NCI-H1105 (cell line): ENCODE measurements around the gene HACL1.

Source experiments
- DNase-seq: peaks from one replicate; lab custom pipeline; 2025; lab: John Stamatoyannopoulos, UW

Gene HACL1

GRCh38 chr3:15601399-15602145 lies at the start of gene HACL1, which contains the start of gene BTD:
Gene HACL1, minus strand, starts transcription at chr3:15601569. Its CDS starts 106 bp downstream, at chr3:15601463.
Gene BTD, plus strand, starts transcription at chr3:15601745. Its CDS starts 33,695 bp downstream, at chr3:15635440.
- DNase-seq = no peak

DNA sequence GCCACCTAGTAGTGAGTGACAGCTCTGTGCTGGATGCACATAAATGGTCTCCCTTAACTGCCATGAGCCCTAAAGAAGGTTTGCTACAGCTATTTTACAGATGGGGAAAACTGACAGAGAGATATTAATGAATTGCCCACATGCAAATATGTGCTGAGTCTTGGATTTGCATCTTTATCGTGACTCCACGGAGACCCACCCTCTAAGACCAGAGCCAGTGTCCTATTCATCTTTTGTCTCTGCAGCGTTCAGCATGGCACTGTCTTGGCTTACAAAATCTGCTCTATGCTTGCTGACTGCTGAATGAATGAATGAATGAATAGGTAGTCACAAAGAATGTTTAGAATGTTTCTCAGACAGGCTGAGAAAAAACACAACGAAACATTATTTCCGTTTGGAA lies 48.5 kb upstream of the HACL1 start:
- DNase-seq = no peak

- DNase-seq = no peak
Observed at GRCh38 chr3:15649341-15649740, 48.0 kb upstream of the HACL1 start.

DNA sequence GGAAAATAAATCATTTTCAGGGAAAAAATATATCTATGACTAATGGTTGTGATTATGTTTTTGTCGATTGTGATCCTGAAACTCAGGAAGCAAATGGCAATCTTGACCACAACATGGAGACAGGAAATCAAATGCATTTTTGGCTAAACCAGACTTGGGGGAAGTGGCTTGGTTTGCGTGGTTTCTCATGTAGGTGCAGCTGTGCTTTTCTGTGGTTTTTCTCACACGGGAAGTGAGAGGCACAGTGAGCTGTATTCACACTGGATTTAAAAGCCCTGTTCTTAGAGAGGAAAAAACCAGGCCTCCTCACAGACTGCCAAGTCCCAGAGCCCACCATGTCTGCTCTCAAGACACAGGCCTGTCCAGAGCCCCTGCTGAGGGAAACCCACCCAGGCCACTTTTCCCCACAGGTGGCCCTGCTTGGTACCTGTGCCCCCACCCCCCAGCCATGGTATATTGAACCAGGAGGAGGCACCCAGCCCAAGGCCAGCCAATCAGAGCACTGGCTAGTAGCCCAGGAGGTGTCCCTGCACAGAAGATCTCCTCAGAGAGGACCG lies 46.3 kb upstream of the HACL1 start:
- no peak for DNase-seq

GRCh38 chr3:15646851-15647511 lies 45.6 kb upstream of the HACL1 start:
- DNase-seq = no peak

DNA sequence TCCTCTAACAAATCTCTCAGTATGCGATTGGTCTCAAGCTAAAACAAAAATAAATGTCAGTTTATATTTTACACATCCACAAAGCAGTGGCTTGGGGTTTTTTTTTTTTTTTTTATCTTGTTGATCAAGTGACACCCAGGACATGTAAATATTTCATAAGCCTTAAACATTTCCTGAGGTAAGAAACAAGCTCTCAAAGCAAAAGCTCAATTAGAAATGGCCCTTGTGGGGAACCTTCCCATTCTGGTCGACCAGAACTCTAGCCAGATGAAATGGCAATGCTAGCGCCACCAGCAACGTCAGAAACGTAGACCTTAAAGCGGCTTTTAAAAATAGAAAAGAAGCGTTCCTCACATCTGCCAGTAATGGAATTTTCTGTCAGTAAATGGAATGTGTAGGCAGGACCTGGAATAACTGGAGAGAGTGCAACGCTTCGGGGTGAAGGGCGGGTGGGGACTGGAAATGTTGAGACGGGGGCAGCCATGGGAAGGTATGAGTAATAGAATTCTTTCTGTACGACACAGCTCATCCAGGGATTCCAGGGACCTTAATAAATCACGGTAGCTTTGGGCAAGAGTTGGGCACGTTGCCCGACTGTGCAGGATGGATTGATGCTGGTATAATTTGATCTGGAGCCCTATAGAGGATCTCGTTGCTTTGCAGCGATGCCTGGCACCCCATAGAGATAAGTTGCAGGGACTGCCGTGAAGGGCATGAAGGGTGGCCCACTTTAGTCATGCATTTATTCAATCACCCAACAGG lies 44.6 kb upstream of the HACL1 start:
- no peak for DNase-seq

GRCh38 chr3:15645246-15645645 lies 43.9 kb upstream of the HACL1 start:
- no peak for DNase-seq

DNA sequence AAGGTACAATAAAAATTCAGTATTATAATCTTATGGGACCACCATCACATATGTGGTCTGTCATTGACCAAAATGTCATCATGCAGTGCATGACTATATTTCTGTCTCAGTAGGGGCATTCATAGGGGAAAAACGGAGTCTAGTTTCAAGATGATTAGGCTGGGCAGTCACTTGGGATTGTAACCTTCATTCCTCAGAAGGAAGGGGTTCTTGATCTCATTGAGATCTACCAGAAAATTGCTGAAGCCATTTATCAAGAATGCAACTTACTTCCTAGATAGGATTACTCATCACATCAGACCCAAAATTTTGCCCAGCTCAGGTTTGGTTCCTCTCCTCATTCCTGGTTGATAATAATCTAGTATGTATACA lies 37.5 kb upstream of the HACL1 start:
- no peak for DNase-seq

DNA sequence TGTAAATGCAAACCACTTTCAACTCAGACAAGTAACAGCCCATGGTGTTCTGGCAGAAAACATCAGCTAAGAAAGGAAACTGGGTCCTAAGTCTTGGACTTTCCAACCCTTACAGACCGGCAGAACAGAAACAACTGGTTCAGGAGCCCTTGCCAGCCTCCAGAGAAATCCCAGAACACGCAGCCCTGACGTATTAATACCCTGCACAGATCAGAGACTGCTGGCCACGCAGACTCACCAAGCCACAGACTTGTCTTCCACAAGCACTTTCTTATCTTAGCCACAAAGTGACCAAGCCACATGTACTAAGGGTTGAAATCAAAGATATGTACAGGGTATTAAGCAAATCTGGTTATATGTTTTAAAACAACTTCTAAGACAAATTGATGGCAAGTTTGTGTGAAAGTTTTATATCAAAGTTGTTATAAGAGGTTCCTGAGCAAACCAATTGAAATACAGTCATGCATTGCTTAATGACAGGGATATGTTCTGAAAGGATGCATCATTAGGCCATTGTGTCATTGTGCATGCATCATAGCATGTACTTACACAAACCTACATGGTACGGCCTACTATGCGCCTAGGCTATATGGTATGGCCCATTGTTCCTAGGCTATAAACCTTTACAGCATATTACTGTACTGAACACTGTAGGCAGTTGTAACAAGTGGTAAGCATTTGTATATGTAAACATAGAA lies 37.0 kb upstream of the HACL1 start:
- no peak for DNase-seq

DNA sequence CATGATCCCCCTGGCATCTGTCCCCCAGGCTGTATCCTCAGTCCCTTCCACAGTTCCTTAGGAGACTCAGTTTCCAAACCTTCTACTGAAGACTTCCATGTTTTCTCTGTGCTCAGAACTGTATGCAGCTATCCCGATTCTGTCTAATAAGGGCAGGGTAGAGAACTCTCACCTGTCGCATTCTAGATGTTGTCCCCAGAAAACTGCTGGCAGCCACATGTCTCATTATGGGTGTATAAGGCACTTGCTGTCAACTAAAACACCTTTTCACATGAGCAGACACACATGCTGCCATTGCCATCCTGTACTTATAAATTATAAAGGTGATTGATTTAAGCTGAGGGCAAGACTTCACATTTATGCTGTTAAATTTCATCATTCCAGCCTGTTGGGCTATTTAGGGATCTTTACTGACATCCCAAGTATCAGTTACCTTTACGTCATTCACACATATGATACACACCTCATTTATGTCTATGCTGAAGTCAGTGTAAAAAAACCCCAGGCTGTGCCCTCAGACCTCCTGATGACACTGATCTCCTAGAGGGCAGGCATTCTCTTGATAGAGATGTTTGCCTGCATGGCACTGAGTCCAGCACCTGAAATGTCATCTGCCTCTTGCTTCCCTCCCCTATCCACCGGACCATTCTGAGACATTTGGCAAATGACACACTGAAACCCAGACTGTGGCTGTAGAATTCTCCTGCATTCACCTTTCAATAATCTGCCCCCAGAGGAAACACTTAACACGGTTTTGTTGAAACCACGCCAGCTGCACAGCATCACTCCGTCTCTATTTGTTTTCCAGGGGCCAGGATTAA lies 36.0 kb upstream of the HACL1 start:
- no peak for DNase-seq

GRCh38 chr3:15636028-15636709 lies 34.8 kb upstream of the HACL1 start:
- DNase-seq = no peak

DNA sequence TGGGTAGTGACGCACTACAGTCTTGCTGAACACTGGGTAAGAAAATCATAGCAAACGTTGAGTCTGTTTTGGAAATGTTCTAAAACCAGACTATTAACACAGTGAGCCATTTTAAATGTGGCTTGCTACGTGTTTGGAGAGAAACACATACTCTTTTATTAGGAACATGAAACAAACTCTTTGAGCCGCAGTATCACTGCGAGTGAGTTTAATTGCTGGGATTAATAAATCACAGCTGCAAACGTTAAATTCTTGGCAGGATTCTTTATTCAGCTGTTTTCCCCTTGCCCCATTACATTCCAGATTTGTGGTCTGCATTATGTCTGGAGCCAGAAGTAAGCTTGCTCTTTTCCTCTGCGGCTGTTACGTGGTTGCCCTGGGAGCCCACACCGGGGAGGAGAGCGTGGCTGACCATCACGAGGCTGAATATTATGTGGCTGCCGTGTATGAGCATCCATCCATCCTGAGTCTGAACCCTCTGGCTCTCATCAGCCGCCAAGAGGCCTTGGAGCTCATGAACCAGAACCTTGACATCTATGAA lies 33.8 kb upstream of the HACL1 start:
- DNase-seq = no peak

GRCh38 chr3:15634671-15635070 lies 33.3 kb upstream of the HACL1 start:
- no peak for DNase-seq

DNA sequence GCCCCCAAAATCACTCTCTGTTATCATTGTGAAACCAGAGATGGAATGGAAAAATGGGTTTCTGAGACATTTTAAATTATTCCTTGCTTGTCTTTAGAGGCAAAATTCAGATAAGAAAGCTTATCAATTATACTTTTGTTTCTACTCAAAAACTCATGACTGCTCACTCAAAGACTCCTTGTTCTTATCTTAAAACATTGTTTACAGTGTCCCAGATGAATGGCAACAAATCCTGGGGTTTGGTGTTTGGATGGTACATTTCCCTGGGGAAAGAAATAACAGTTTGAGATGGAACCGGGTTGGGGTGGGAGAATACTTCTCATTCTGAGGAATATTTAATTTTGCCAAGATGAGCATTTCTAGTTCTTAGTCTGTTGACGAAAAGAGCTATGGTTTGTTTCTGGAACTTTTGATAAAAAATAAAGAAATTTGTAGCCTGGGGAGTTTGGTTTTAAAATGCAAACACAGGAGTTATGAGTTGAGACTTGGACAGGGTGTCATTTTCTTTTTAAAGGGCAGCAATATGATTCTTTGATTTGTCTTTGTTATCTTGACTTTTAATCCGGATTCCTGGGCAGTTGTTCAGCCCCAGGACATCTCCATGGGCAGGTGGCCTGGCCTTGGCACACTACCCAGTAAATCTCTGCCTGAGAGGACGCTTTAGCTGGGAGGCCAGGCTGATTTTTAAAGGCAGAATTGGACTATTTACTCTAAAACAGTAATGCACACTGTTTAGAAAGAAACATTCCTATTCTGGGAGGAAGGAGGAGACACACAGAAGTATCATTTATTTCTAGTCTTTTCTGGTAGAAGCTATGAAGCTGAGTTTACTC lies 32.6 kb upstream of the HACL1 start:
- DNase-seq = no peak

DNA sequence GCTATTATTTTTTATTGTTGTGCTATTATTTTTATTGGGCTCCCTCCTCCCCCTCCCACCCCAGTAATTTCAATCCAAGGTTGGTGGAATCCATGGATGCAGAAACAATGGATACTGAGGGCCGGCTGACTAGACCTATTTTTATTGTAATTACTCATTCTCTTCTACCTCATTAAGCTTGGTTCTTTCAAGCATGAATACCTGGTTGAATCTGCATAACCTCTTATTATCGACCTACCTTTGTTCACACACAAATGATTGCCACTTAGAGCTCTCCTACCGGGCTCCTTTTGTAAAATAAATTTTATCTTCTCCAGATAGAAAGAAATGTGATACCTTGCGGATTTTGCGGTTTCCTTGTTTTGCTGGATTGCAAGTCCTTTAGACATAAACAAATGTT lies 31.8 kb upstream of the HACL1 start:
- DNase-seq = peak; percentile 26

GRCh38 chr3:15632212-15632580 lies 30.8 kb upstream of the HACL1 start:
- DNase-seq = no peak

- no peak for DNase-seq
Observed at GRCh38 chr3:15631426-15632211, 30.2 kb upstream of the HACL1 start.

DNA sequence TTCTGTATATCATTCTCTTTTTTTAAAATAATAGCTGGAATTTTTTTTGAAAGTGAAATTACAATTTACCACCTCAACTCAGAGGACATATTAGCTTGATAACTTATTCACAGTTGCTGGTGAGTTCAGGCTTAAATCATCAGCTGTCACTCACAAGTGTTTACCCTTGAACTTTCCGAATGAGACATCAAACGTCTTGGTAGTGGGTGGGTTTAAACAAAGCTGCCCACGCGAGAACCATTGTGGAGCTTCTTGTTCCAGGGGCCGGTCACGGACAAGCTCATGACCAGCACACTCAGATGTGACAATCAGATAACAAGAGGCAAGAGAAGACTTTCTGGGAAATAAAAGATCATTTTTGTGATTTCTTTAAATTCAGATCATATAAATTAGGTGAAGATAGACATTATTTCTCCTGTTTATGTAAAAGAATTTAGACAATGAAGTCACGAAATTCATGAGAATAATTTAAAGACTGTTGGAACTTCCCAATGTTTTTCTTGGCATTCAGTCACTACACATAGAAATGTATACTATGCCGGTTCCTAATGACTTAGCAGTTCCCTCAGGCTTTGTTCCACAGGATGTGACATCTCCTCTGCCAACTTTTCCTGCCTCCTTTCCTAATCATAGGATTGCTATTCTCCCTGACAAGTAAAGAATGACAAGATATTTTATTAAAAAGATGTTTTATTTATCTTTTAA lies 29.4 kb upstream of the HACL1 start:
- DNase-seq = no peak
